HG02588 (cell line): ENCODE results near the gene GRIA1.

Source experiments
- ATAC-seq: cut with Tn5 transposase; IDR thresholded peaks from one replicate; pipeline ENCODE4 v1.9.1; 2021; ENCODE audit warnings: mild to moderate bottlenecking, moderate library complexity; ENCODE audit not compliant: unreplicated experiment

GRIA1 gene

GRCh38 chr5:153770066-153770465, 279.6 kb downstream of the GRIA1 start:
- no peak for ATAC-seq

GRCh38 chr5:153774686-153775085, 284.2 kb downstream of the GRIA1 start:
- ATAC-seq: no peak

GRCh38 chr5:153775923-153776322, 285.5 kb downstream of the GRIA1 start:
- no peak for ATAC-seq

- ATAC-seq: no peak
Observed at GRCh38 chr5:153777681-153778581, 287.5 kb downstream of the GRIA1 start.

GRCh38 chr5:153779836-153780235, 289.4 kb downstream of the GRIA1 start:
- no peak for ATAC-seq

GRCh38 chr5:153780876-153781705, 290.6 kb downstream of the GRIA1 start:
- ATAC-seq: no peak

GRCh38 chr5:153782589-153783361, 292.3 kb downstream of the GRIA1 start:
- ATAC-seq: no peak

- no peak for ATAC-seq
Observed at GRCh38 chr5:153783362-153783658, 292.8 kb downstream of the GRIA1 start.

GRCh38 chr5:153784277-153784676, 293.8 kb downstream of the GRIA1 start:
- no peak for ATAC-seq

- ATAC-seq: no peak
Observed at GRCh38 chr5:153791339-153791738, 300.9 kb downstream of the GRIA1 start.

GRCh38 chr5:153792305-153792704, 301.8 kb downstream of the GRIA1 start:
- ATAC-seq: no peak

- ATAC-seq: no peak
Observed at GRCh38 chr5:153793699-153794098, 303.2 kb downstream of the GRIA1 start.

- no peak for ATAC-seq
Observed at GRCh38 chr5:153794327-153794726, 303.9 kb downstream of the GRIA1 start.

GRCh38 chr5:153796527-153796926, 306.1 kb downstream of the GRIA1 start:
- no peak for ATAC-seq

- peak; percentile 76 for ATAC-seq
Observed at GRCh38 chr5:153797484-153797883, 307.0 kb downstream of the GRIA1 start.

GRCh38 chr5:153798830-153799229, 308.4 kb downstream of the GRIA1 start:
- no peak for ATAC-seq

GRCh38 chr5:153799466-153799865, 309.0 kb downstream of the GRIA1 start:
- ATAC-seq: no peak

GRCh38 chr5:153802050-153802821, 311.8 kb downstream of the GRIA1 start:
- ATAC-seq: no peak

- no peak for ATAC-seq
Observed at GRCh38 chr5:153807801-153808200, 317.3 kb downstream of the GRIA1 start.

GRCh38 chr5:153809166-153809565, 318.7 kb downstream of the GRIA1 start:
- ATAC-seq: no peak

- no peak for ATAC-seq
Observed at GRCh38 chr5:153813901-153814300, 323.4 kb downstream of the GRIA1 start.
